IMR-90 (cell line): ENCODE results near the gene KRTAP4-2. TPM values are rescaled to one million over a fixed set of nuclear protein-coding genes. Genes with fewer than 3 reads are reported as not detected.

Experiments
- ATAC-seq: fragments of 200-7000 bp; cut with Tn5 transposase; 2 replicates; pipeline ENCODE4 v1.9.1; 2020; ENCODE audit warnings: low read depth, mild to moderate bottlenecking, moderate library complexity
- BruUV-seq: library from RNA; stranded (reverse); fragments of 400-500 nt; replicated peaks from 2 replicates; lab custom pipeline; 2021; lab: Mats Ljungman, UMichigan
- CTCF ChIA-PET: fragments of 300-600 bp; formaldehyde crosslinking; extraction: SDS; loops from one replicate; lab custom pipeline; 2021; ENCODE audit warnings: antibody characterized with exemption; lab: Yijun Ruan, JAX
- POLR2A ChIA-PET: fragments of 300-600 bp; sonication (Branson Sonifier 250); formaldehyde crosslinking; loops from one replicate; lab custom pipeline; 2022; ENCODE audit warnings: antibody characterized with exemption; ENCODE audit not compliant: unreplicated experiment; lab: Charles Lee
- DNase-seq: peaks from one replicate; pipeline ENCODE4 v3.0.0; 2013
- H2AFZ ChIP-seq: replicated peaks from 2 replicates; pipeline ENCODE3; 2013; ENCODE audit warnings: low read length, mild to moderate bottlenecking; ENCODE audit not compliant: poor library complexity
- H2AK5ac ChIP-seq: 2 replicates; pipeline ENCODE4 v1.6.1; 2013; ENCODE audit warnings: low read depth, low read length, inconsistent platforms
- H2AK9ac ChIP-seq: replicated peaks from 2 replicates; pipeline ENCODE3; 2013; ENCODE audit warnings: mild to moderate bottlenecking, low read depth, low read length, moderate library complexity; ENCODE audit not compliant: poor library complexity
- H2BK120ac ChIP-seq: 2 replicates; pipeline ENCODE4 v1.6.1; 2013; ENCODE audit warnings: low read depth, low read length, inconsistent platforms
- H2BK15ac ChIP-seq: 3 replicates; pipeline ENCODE4 v1.6.1; 2013; ENCODE audit warnings: low read depth, low read length, inconsistent platforms
- H2BK20ac ChIP-seq: 2 replicates; pipeline ENCODE4 v1.6.1; 2013; ENCODE audit warnings: low read depth, mild to moderate bottlenecking, inconsistent platforms, low read length, moderate library complexity
- H2BK5ac ChIP-seq: 2 replicates; pipeline ENCODE4 v1.6.1; 2013; ENCODE audit warnings: mild to moderate bottlenecking, low read depth, low read length, inconsistent platforms; ENCODE audit not compliant: poor library complexity, severe bottlenecking
- H3K14ac ChIP-seq: replicated peaks from 2 replicates; pipeline ENCODE4 v1.6.1; 2013; ENCODE audit warnings: low read depth, low read length, inconsistent platforms
- H3K18ac ChIP-seq: 2 replicates; pipeline ENCODE4 v1.6.1; 2013; ENCODE audit warnings: low read depth, low read length, control low read depth
- H3K23ac ChIP-seq: 2 replicates; pipeline ENCODE4 v1.6.1; 2013; ENCODE audit warnings: low read depth, low read length, inconsistent platforms
- H3K27ac ChIP-seq: 2 replicates; pipeline ENCODE4 v1.5.1; 2013; ENCODE audit warnings: mild to moderate bottlenecking, control low read depth, low read length; ENCODE audit not compliant: insufficient read depth
- H3K27me3 ChIP-seq: 2 replicates; pipeline ENCODE4 v1.6.1; 2013; ENCODE audit warnings: low read length; ENCODE audit not compliant: control insufficient read depth, insufficient read depth
- H3K36me3 ChIP-seq: 2 replicates; pipeline ENCODE4 v1.6.1; 2013; ENCODE audit warnings: low read length, mixed read lengths; ENCODE audit not compliant: control insufficient read depth, insufficient read depth
- H3K4ac ChIP-seq: 2 replicates; pipeline ENCODE4 v1.6.1; 2013; ENCODE audit warnings: low read depth, low read length, inconsistent platforms
- H3K4me1 ChIP-seq: 2 replicates; pipeline ENCODE4 v1.6.1; 2013; ENCODE audit warnings: low read length, mixed read lengths; ENCODE audit not compliant: control insufficient read depth, insufficient read depth
- H3K4me2 ChIP-seq: 2 replicates; pipeline ENCODE4 v1.6.1; 2013; ENCODE audit warnings: low read depth, mild to moderate bottlenecking, control low read depth, low read length, moderate library complexity
- H3K4me3 ChIP-seq: 2 replicates; pipeline ENCODE4 v1.5.1; 2013; ENCODE audit warnings: low read depth, mild to moderate bottlenecking, control low read depth, low read length, moderate library complexity; ENCODE audit not compliant: insufficient read depth
- H3K56ac ChIP-seq: 2 replicates; pipeline ENCODE4 v1.6.1; 2013; ENCODE audit warnings: low read length, inconsistent platforms; ENCODE audit not compliant: insufficient read depth; ENCODE audit errors: extremely low read depth
- H3K79me1 ChIP-seq, 2 experiments: 2 replicates each; pipeline ENCODE4 v1.6.1; 2013; ENCODE audit warnings: low read length in 2 of 2, inconsistent platforms in 1 of 2, low read depth in 1 of 2
- H3K9ac ChIP-seq: 2 replicates; pipeline ENCODE4 v1.6.1; 2013; ENCODE audit warnings: low read depth, low read length, control low read depth
- H3K9me1 ChIP-seq: 2 replicates; pipeline ENCODE4 v1.6.1; 2013; ENCODE audit warnings: low read length, inconsistent platforms; ENCODE audit not compliant: insufficient read depth
- H3K9me3 ChIP-seq: 2 replicates; pipeline ENCODE4 v1.6.1; 2013; ENCODE audit warnings: low read length; ENCODE audit not compliant: control insufficient read depth, insufficient read depth
- H4K20me1 ChIP-seq: 2 replicates; pipeline ENCODE4 v1.6.1; 2013; ENCODE audit warnings: low read length, inconsistent platforms; ENCODE audit not compliant: insufficient read depth
- H4K5ac ChIP-seq: 2 replicates; pipeline ENCODE4 v1.6.1; 2013; ENCODE audit warnings: mild to moderate bottlenecking, low read depth, low read length, control low read depth
- H4K8ac ChIP-seq, 2 experiments: 2 replicates each; pipeline ENCODE4 v1.6.1; 2013; ENCODE audit warnings: low read depth in 2 of 2, low read length in 2 of 2, control low read depth in 1 of 2, inconsistent platforms in 1 of 2
- H4K91ac ChIP-seq: 2 replicates; pipeline ENCODE4 v1.6.1; 2013; ENCODE audit warnings: low read depth, low read length, inconsistent platforms; ENCODE audit not compliant: insufficient read depth
- BHLHE40 ChIP-seq: fragments of 150-350 bp; IDR thresholded peaks from 2 replicates; pipeline ENCODE4 v1.6.1; 2016; ENCODE audit warnings: mild to moderate bottlenecking, low read depth, low read length
- CEBPB ChIP-seq: IDR thresholded peaks from 2 replicates; pipeline ENCODE4 v1.6.1; 2012; ENCODE audit warnings: low read depth, low read length, improper control_type of control experiment
- FOS ChIP-seq: fragments of 150-350 bp; IDR thresholded peaks from 2 replicates; pipeline ENCODE4 v1.6.1; 2016; ENCODE audit warnings: low read depth, low read length
- MAZ ChIP-seq: IDR thresholded peaks from 2 replicates; pipeline ENCODE4 v1.6.1; 2012; ENCODE audit warnings: low read depth, mild to moderate bottlenecking, low read length, improper control_type of control experiment, moderate library complexity, borderline replicate concordance
- MXI1 ChIP-seq: IDR thresholded peaks from 2 replicates; pipeline ENCODE4 v1.6.1; 2012; ENCODE audit warnings: low read depth, mild to moderate bottlenecking, low read length, moderate library complexity, borderline replicate concordance
- NFE2L2 ChIP-seq: fragments of 150-350 bp; IDR thresholded peaks from 2 replicates; pipeline ENCODE4 v1.6.1; 2016; ENCODE audit warnings: low read depth, mild to moderate bottlenecking, low read length
- POLR2A ChIP-seq: IDR thresholded peaks from 2 replicates; pipeline ENCODE4 v1.6.1; 2012; ENCODE audit warnings: mild to moderate bottlenecking, low read depth, low read length
- RAD21 ChIP-seq: IDR thresholded peaks from 2 replicates; pipeline ENCODE4 v1.6.1; 2012; ENCODE audit warnings: low read length, improper control_type of control experiment
- RCOR1 ChIP-seq: IDR thresholded peaks from 2 replicates; pipeline ENCODE4 v1.6.1; 2012; ENCODE audit warnings: mild to moderate bottlenecking, low read length, improper control_type of control experiment; ENCODE audit not compliant: insufficient replicate concordance
- RFX5 ChIP-seq: IDR thresholded peaks from 2 replicates; pipeline ENCODE4 v1.8.0; 2012; ENCODE audit warnings: low read depth, mild to moderate bottlenecking, low read length, moderate library complexity
- WGBS, 2 experiments: methylation state at CpG; one replicate each; pipeline versions ENCODE4 v1.1.5 to v1.1.7; 2013; ENCODE audit warnings: missing lambda C conversion rate in 2 of 2; ENCODE audit not compliant: insufficient read length in 1 of 2; ENCODE audit errors: extremely low coverage in 2 of 2; 5-methylcytosine and 5-hydroxymethylcytosine counted together
- dilution Hi-C: fragments of 300-500 bp; cut with HindIII; formaldehyde crosslinking; loops from one replicate; pipeline ENCODE4 v1.14.3; 2018; ENCODE audit warnings: low sequenced_read_pairs; ENCODE audit not compliant: unreplicated experiment
- in situ Hi-C: fragments of 300-500 bp; cut with MboI; formaldehyde crosslinking; loops from 3 replicates; pipeline ENCODE4 v1.14.3; 2019; ENCODE audit warnings: low sequenced_read_pairs, inconsistent platforms, mixed read lengths
- intact Hi-C: fragments of 100-400 bp; cut with micrococcal nuclease; formaldehyde crosslinking; loops from 2 replicates; pipeline ENCODE4 v1.10.0; 2022
- polyA plus RNA-seq, 3 experiments: library from polyadenylated mRNA; depleted of rRNA; stranded (reverse); fragments of >200 nt; gene quantifications; 2 replicates each; pipeline ENCODE4 v1.2.3, GENCODE V29; 2012; ENCODE audit warnings: low replicate concordance in 1 of 3
- total RNA-seq: library from RNA; depleted of rRNA; stranded (reverse); fragments of >200 nt; gene quantifications from 2 replicates; pipeline ENCODE4 v1.2.3, GENCODE V29; 2012
- TF ChIP-seq, protein P1 (sequence below): fragments of 150-350 bp; IDR thresholded peaks from 2 replicates; pipeline ENCODE4 v1.6.1; 2016; ENCODE audit warnings: low read depth, mild to moderate bottlenecking, low read length, moderate library complexity, borderline replicate concordance
- TF ChIP-seq, protein P2 (sequence below): conservative IDR thresholded peaks from 2 replicates; pipeline ENCODE4 v1.5.1; 2012; ENCODE audit warnings: mild to moderate bottlenecking, low read depth, low read length, improper control_type of control experiment
- TF ChIP-seq, protein P3 (sequence below): fragments of 150-350 bp; IDR thresholded peaks from 2 replicates; pipeline ENCODE4 v1.6.1; 2017; ENCODE audit warnings: mild to moderate bottlenecking, antibody characterized with exemption, low read length, low read depth

KRTAP4-2 gene
- total and polyA plus RNA-seq, 2 of the 4 experiments (the other 2 are of a cell fraction), result not detected

DNA sequence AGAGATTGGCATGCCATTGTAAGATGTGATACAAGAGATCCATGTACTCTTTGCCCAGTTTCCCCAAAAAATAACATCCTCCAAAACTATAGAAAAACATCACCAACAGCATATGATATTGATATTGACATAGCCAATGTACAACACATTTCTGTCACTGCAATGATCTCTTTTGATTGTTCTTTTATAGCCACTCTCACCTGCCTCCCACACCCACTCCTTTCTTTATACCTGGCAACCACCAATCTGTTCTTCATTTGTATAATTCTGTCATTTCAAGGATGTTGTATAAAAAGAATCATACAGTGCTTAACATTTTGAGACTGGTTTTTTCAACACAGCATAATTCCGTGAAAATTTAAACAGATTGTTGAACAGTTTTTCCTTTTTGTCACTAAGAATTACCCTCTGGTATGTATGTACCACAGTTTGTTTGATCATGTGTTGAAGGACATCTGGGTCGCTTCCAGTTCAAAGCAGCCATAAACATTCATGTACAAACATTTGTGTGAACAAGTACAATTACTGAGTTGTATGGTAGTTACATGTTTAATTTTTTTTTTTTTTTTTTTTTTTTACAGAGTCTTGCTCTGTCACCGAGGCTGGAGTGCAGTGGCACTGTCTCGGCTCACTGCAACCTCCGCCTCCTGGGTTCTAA lies 21.5 kb upstream of the KRTAP4-2 start:
- no peak overlapping the region for H3K4ac ChIP-seq
- ATAC-seq (no peak), DNase-seq (no peak)
- H4K20me1 ChIP-seq, result no peaks in the 10 kb centered on the region
- no peak overlapping the region for H3K4me3 ChIP-seq
- dilution Hi-C loops (no loop called here), in situ Hi-C loops (no loop called here), intact Hi-C loops (no loop called here)
- no TSS peak for BruUV-seq
- WGBS, 2 experiments, result 60% methylated on average over 2 of the region's 5 CpGs; no CpG with 5 or more reads in 1 of the 2 experiments
- H3K27ac ChIP-seq, result no peak overlapping the region
- ChIA-PET CTCF (interaction anchor here (1.0 kb wide), 1 partner anchor 9 kb away, joined by 3 read pairs; no protein-coding TSS in a partner anchor), POLR2A (no interaction called here)
- H3K4me2 ChIP-seq, result no peak overlapping the region
- no peak overlapping the region for H3K56ac ChIP-seq
- no peak overlapping the region for H3K18ac ChIP-seq
- no peak overlapping the region for H2BK5ac ChIP-seq
- no peak overlapping the region for H2AFZ ChIP-seq
- no peaks in the 10 kb centered on the region for H3K4me1 ChIP-seq
- no peak overlapping the region for H4K8ac ChIP-seq
- H3K9ac ChIP-seq, result no peak overlapping the region
- no peak overlapping the region for H4K91ac ChIP-seq
- no peaks in the 10 kb centered on the region for H3K36me3 ChIP-seq
- no peak overlapping the region for H2BK120ac ChIP-seq
- H2AK5ac ChIP-seq, result no peak overlapping the region
- H4K5ac ChIP-seq, result no peak overlapping the region
- no peaks in the 10 kb centered on the region for H3K27me3 ChIP-seq
- H3K79me1 ChIP-seq, result no peaks in the 10 kb centered on the region
- H2AK9ac ChIP-seq, result no peak overlapping the region
- TF ChIP-seq RCOR1 (no peak), CEBPB (no peak), MXI1 (no peak), NFE2L2 (no peak), RAD21 (no peak), BHLHE40 (no peak), RFX5 (no peak), MAZ (no peak), POLR2A (no peak), FOS (no peak)
- TF ChIP-seq, protein P1, sequence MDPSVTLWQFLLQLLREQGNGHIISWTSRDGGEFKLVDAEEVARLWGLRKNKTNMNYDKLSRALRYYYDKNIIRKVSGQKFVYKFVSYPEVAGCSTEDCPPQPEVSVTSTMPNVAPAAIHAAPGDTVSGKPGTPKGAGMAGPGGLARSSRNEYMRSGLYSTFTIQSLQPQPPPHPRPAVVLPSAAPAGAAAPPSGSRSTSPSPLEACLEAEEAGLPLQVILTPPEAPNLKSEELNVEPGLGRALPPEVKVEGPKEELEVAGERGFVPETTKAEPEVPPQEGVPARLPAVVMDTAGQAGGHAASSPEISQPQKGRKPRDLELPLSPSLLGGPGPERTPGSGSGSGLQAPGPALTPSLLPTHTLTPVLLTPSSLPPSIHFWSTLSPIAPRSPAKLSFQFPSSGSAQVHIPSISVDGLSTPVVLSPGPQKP, result no peak
- TF ChIP-seq, protein P2, sequence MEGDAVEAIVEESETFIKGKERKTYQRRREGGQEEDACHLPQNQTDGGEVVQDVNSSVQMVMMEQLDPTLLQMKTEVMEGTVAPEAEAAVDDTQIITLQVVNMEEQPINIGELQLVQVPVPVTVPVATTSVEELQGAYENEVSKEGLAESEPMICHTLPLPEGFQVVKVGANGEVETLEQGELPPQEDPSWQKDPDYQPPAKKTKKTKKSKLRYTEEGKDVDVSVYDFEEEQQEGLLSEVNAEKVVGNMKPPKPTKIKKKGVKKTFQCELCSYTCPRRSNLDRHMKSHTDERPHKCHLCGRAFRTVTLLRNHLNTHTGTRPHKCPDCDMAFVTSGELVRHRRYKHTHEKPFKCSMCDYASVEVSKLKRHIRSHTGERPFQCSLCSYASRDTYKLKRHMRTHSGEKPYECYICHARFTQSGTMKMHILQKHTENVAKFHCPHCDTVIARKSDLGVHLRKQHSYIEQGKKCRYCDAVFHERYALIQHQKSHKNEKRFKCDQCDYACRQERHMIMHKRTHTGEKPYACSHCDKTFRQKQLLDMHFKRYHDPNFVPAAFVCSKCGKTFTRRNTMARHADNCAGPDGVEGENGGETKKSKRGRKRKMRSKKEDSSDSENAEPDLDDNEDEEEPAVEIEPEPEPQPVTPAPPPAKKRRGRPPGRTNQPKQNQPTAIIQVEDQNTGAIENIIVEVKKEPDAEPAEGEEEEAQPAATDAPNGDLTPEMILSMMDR, result no peak
- TF ChIP-seq, protein P3, sequence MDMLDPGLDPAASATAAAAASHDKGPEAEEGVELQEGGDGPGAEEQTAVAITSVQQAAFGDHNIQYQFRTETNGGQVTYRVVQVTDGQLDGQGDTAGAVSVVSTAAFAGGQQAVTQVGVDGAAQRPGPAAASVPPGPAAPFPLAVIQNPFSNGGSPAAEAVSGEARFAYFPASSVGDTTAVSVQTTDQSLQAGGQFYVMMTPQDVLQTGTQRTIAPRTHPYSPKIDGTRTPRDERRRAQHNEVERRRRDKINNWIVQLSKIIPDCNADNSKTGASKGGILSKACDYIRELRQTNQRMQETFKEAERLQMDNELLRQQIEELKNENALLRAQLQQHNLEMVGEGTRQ, result no peak
- no peaks in the 10 kb centered on the region for H3K9me3 ChIP-seq
- no peak overlapping the region for H2BK15ac ChIP-seq
- no peak overlapping the region for H3K23ac ChIP-seq
- H3K9me1 ChIP-seq, result no peaks in the 10 kb centered on the region
- no peak overlapping the region for H3K14ac ChIP-seq
- no peak overlapping the region for H2BK20ac ChIP-seq
